Left hindlimb (tissue), 1 donor: ENCODE results near the gene PTGDS.

ENCODE experiments used
- DNase-seq: peaks from one replicate; pipeline ENCODE4 v3.0.0-alpha.2; 2018

Gene PTGDS

DNA sequence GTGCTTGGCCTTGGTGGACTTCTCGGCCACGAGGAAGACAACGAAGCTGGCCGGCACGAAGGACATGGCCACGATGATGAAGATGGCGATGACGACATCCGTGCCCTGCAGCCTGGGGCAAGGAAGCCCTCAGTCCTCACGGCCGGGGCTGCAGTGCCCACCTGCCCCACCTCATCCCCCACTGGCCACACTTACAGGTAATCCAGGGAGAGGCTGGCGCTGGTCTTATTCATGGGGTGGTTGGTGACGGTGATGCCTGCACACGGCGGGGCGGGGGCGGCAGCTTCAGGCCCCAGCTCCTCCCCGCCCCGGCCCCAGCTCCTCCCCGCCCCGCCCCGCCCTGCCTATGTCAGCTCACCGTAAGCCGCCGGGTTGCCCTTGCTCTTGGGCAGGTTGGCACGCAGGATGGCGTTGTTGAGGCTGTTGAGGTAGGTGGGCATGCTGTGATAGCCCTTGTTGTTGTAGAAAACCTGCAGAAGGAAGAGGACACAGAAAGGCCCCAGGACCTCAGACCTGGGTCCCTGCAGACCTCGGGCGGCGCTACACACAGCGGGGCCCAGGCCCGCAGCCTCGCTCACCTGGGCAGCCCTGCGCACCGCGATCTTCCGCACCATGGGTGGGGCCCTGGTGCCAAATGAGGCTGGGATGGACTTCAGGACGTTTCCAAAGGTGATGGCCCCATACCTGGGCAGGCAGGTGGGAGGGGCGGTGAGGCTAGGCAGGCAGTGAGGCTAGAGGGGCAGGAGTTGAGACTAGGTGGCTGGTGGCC, 34.8 kb downstream of the PTGDS start:
- no peak for DNase-seq

DNA sequence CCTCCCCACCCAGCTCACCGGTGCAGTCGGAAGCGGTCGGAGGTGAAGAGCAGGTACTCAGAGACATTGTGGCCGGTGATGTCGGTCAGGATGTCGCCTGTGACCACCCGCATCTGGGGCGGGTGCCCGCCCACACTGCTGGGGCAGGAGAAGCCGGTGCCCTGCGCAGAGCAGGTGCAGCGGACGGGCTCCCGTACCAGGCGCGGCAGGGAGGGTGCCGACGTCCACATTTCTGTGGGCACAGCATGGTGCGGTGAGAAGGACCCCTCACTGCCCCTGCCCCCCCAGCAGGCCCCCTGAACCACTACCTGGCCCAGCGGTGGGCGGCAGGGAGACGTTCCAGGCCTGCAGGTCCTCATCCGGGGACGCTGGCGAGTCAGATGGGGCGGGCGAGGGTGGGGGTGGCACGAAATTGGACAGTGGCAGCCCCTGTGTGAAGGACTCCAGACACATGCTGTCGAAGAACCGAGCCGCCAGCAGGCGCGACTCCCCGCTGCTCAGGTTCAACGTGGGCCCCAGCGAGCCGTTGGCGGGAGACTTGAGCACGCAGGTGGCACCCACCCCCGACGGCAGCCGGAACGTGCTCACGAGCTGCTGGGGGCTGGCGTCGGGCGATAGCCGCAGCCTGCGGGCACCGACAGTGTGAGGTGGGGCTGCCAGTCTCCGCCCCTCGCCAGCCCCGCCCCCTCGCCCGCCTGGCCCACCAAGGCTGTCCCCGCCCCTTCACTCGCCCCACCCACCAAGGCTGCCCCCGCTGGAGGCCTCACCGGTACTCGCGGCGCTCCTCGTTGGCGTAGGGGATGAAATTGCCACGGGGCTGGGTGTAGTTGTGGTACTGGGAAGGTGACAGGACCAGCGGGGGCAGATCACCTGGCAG, 35.6 kb downstream of the PTGDS start:
- DNase-seq = no peak

DNA sequence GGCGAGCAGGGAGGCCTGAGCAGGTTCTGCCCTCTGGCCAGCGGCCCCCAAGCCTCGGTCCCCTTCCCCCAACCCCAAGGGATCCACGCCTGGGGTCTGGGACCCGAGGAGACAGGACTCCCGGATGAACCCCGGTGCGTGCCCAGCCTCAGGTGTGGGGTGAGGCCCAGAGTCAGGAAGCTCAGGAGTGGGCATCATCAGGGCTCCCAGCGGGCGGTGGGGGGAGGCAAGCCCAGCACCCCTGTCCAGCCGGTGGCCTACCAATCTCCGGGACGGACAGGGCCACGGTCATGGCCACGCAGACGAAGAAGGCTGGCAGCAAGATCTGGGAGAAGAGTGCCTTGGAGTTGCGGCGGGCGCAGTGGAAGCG, 36.3 kb downstream of the PTGDS start:
- no peak for DNase-seq

DNA sequence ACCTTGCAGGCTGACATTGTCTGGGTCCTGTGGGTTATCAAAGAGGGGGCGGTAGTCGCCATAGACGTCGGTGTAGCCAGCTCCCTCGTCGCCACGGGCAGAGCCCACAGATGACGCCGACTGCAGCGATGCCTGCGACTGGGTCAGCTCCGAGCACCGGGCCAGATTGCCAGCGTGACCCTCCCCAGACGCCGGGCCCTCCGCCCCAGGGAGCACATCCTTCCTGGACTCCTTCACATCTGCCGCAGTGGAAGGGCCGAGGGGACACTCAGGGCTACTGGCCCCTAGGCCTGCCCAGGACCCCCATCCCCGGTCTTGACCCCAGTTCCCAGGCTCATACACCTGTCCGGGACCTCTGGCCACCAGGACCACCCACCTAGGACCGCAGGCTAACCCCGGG, 36.9 kb downstream of the PTGDS start:
- no peak for DNase-seq

GRCh38 chr9:137014776-137015539, 37.7 kb downstream of the PTGDS start:
- DNase-seq = no peak

GRCh38 chr9:137015540-137015930, 38.2 kb downstream of the PTGDS start:
- no peak for DNase-seq

DNA sequence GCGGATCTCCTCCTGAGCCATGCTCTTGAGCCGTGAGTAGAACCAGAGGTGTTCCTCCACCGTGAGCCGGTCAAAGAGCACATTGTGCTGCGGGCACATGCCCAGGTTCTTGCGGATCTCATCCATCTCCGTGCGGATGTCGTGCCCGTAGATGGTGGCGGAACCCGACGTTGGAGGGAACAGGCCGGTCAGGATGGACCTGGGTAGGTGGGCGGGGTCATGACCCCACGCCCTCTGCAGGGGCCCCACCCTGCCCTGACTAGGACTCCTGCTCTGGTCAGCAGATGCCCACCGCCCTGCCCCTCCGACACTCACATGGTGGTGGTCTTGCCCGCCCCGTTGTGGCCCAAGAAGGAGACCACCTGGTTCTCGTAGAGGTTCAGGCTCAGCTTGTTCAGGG, 38.7 kb downstream of the PTGDS start:
- DNase-seq = no peak

DNA sequence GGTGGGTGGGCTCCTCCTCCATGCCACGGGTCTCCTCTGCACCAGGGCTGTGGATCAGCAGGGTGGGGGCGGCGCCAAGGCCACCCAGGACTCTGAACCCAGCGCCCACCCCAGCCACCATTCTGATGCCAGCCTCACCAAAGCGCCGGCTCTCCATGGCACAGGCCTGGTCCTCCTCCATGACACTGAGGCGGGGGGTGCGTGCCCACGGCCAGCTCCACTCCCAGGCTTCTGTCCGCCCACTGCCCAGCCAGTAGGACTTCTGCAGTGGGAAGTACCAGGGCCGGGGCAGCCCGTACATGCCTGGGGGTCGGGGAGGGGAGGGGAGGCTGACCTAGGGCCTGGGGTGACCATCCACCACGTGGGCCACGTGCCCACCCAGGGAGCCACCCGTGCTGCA, 39.1 kb downstream of the PTGDS start:
- no peak for DNase-seq

DNA sequence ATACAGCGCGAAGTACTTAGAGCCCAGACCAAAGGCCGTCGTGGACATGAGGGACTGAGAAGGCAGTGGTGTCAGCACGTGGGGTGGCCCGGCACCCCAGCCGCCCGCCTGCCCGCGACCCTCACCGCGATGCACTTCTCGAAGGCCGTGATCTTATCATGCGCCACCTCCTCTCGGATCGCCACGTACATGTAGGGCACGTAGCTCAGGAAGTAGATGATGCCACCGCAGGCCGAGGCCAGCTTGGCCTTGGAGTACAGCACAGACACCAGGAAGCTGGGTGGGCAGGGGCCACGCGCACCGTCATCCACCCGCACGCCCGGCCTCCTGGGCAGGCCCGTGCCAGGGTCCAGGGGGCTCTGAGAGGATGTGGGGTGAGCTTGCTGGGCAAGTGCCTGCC, 39.8 kb downstream of the PTGDS start:
- no peak for DNase-seq

DNA sequence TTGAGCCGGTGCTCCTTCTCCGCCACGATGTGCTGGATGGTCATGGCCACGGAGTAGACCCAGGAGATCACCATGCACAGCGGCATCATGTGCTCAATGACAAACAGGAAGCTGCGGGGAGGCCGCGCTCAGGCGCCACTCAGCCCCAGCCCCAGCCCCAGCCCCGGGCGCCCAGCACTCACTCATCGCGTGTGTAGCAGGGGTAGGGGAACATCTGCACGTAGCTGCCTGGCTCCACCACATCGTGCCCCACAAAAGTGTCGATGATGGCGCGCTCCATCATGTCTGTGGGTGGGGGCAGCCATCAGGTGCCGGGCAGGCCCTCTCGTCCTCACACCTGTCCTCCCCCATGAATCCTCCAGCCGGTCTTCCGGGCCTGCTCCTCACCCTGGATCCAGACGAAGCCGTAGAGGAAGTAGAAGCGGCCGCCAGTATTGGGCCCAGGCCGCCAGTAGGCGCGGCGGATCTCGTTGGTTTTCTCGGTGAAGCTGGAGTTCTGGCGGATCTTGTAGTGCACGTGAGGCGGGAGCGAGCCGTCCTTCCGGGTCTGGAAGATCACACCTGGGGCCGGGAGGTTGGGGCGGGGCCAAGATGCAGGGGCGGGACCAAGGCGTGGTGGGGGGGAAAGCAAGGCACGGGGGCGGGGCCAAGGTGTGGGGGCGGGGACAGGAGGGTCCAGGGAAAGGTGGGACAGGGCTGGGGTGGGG, 40.6 kb downstream of the PTGDS start:
- DNase-seq = no peak

GRCh38 chr9:137018761-137019559, 41.7 kb downstream of the PTGDS start:
- no peak for DNase-seq

GRCh38 chr9:137019891-137020683, 42.8 kb downstream of the PTGDS start:
- no peak for DNase-seq

GRCh38 chr9:137020771-137021567, 43.7 kb downstream of the PTGDS start:
- no peak for DNase-seq

DNA sequence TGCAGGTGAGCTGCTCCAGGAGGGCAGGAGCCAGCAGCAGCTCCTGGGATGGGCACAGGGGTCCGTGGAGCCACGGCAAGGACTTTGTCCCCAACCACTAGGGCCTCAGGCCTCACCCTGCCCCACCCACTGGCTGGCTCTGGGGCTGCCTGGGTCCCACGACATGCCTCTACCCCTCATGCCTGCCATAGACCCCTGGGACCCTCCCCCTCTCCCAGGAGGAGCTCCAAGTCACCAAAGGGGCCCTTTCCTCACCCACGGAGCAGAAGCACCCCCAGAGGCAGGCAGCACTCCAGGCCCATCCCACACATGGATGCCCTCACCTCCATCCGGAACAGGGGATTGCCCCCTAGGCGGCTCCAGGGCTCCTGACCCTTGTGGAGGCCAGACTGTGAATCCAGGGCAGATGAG, 44.3 kb downstream of the PTGDS start:
- no peak for DNase-seq

- DNase-seq = no peak
These were observed 44.8 kb downstream of the PTGDS start for GRCh38 chr9:137021979-137022661.

- DNase-seq = no peak
These were observed 45.3 kb downstream of the PTGDS start for GRCh38 chr9:137022662-137023008.

- no peak for DNase-seq
These were observed 45.9 kb downstream of the PTGDS start for GRCh38 chr9:137023157-137023556.

GRCh38 chr9:137023583-137023991, 46.3 kb downstream of the PTGDS start:
- DNase-seq = no peak

DNA sequence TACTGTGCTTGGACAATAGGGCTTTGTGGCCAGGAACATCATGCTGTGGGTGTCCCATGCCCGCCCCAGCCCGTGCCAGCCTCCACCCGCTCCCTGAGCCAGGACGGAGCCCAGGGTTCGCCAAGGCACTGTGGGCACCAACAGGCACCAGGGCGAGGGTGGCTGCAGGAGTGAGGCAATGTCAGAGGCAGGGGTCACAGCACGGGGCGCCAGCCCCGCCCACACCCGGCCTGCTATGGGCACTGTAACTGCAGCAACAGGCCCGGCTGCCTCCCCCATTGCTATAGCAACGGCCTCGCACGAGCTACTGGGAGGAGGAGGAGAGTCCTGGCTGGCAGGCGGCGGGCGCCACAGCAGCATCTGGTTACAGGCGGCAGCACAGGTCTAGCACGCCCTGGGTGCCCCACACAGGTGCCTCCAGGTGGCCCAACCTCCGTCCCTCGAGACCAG, 48.2 kb downstream of the PTGDS start:
- no peak for DNase-seq

DNA sequence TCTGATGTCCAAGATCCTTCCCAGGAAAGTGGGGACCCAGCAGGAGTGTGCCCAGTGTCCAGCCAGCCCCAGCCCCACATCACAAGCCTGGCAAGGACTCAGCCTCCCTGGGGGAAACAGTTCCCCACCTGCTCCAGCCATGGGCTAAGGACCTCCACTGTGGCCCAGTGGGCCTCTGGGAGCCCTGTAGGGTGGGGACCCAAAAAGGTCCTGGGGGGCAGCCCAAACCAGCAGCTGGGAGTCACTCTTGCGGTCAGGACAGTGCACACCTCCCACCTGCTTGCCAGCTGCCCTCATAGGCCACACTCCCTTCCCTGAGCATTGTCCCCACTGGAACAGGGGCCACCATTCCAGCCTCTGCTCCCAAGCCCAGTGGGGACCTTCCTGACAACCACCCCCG, 49.1 kb downstream of the PTGDS start:
- no peak for DNase-seq
